Peyer's patch (tissue), 4 donors: ENCODE results near the gene DVL1.

ENCODE experiments used
- POLR2A ChIP-seq, 2 donors: fragments of 450-650 bp; IDR thresholded peaks; one replicate each; pipeline ENCODE4 v1.5.1; 2017; ENCODE audit warnings: antibody characterized with exemption in 2 of 2, mild to moderate bottlenecking in 2 of 2, moderate library complexity in 2 of 2
- TF ChIP-seq, protein P1 (sequence below), 6 experiments: fragments of 450-650 bp in 4 of 6; fragments of 200-600 bp in 2 of 6; sonication (generic) in 1 of 6; IDR thresholded peaks; one replicate each; pipeline ENCODE4 v1.5.1; 2017 to 2019; ENCODE audit warnings: antibody characterized with exemption in 6 of 6, mild to moderate bottlenecking in 3 of 6, moderate library complexity in 1 of 6

- TF ChIP-seq, protein P1, sequence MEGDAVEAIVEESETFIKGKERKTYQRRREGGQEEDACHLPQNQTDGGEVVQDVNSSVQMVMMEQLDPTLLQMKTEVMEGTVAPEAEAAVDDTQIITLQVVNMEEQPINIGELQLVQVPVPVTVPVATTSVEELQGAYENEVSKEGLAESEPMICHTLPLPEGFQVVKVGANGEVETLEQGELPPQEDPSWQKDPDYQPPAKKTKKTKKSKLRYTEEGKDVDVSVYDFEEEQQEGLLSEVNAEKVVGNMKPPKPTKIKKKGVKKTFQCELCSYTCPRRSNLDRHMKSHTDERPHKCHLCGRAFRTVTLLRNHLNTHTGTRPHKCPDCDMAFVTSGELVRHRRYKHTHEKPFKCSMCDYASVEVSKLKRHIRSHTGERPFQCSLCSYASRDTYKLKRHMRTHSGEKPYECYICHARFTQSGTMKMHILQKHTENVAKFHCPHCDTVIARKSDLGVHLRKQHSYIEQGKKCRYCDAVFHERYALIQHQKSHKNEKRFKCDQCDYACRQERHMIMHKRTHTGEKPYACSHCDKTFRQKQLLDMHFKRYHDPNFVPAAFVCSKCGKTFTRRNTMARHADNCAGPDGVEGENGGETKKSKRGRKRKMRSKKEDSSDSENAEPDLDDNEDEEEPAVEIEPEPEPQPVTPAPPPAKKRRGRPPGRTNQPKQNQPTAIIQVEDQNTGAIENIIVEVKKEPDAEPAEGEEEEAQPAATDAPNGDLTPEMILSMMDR (IDR thresholded peaks at IDR 0.05), result no peak
- TF ChIP-seq POLR2A (IDR thresholded peaks at IDR 0.05), result no peak
These were observed 31.0 kb downstream of the DVL1 start for GRCh38 chr1:1318131-1318652.
